Keratinocyte (primary cell): ENCODE data around the gene DMAC1. TPM values are rescaled to one million over a fixed set of nuclear protein-coding genes. Genes with fewer than 3 reads are reported as not detected.

Experiments
- DNase-seq: peaks from one replicate; pipeline ENCODE4 v3.0.0-alpha.2; 2011; ENCODE audit warnings: low read depth, missing footprints, low spot score
- FAIRE-seq: peaks from 2 replicates; lab custom pipeline; 2011; peaks lifted over from hg19 to GRCh38; lab: Jason Lieb, UNC
- H2AFZ ChIP-seq: 2 replicates; pipeline ENCODE4 v1.6.0; 2012; ENCODE audit warnings: low read length, control low read depth, inconsistent platforms; ENCODE audit not compliant: control insufficient read depth
- H3K27ac ChIP-seq: 2 replicates; pipeline ENCODE4 v1.5.1; 2011; ENCODE audit warnings: low read length; ENCODE audit not compliant: control insufficient read depth, insufficient read depth
- H3K27me3 ChIP-seq: 3 replicates; pipeline ENCODE4 v1.6.0; 2011; ENCODE audit warnings: low read length; ENCODE audit not compliant: control insufficient read depth, insufficient read depth; ENCODE audit errors: extremely low read depth
- H3K36me3 ChIP-seq, 2 experiments: 2 replicates in 1 of 2; 3 replicates in 1 of 2; pipeline ENCODE4 v1.5.1; 2011; ENCODE audit warnings: low read length in 2 of 2, mild to moderate bottlenecking in 1 of 2; ENCODE audit not compliant: control insufficient read depth in 2 of 2, insufficient read depth in 2 of 2; ENCODE audit errors: extremely low read depth in 1 of 2
- H3K4me1 ChIP-seq: 3 replicates; pipeline ENCODE4 v1.5.1; 2011; ENCODE audit warnings: low read length; ENCODE audit not compliant: control insufficient read depth, insufficient read depth; ENCODE audit errors: extremely low read depth
- H3K4me2 ChIP-seq: 3 replicates; pipeline ENCODE4 v1.6.0; 2011; ENCODE audit warnings: low read depth, low read length; ENCODE audit not compliant: control insufficient read depth, insufficient read depth; ENCODE audit errors: extremely low read depth
- H3K4me3 ChIP-seq, 3 experiments: fragments of 200-600 bp in 1 of 3; sonication (generic) in 1 of 3; 2 replicates in 2 of 3; 3 replicates in 1 of 3; pipeline ENCODE4 v1.5.1; 2011 to 2016; ENCODE audit warnings: low read length in 3 of 3, mild to moderate bottlenecking in 3 of 3, control low read depth in 2 of 3, inconsistent platforms in 1 of 3, low read depth in 1 of 3, mixed read lengths in 1 of 3, mixed run types in 1 of 3, moderate library complexity in 1 of 3; ENCODE audit not compliant: control insufficient read depth in 2 of 3, insufficient read depth in 2 of 3; ENCODE audit errors: extremely low read depth in 1 of 3
- H3K79me2 ChIP-seq: 2 replicates; pipeline ENCODE4 v1.6.0; 2012; ENCODE audit warnings: low read length; ENCODE audit not compliant: control insufficient read depth, insufficient read depth
- H3K9ac ChIP-seq: 3 replicates; pipeline ENCODE4 v1.6.0; 2011; ENCODE audit warnings: low read length; ENCODE audit not compliant: control insufficient read depth, insufficient read depth; ENCODE audit errors: extremely low read depth
- H3K9me1 ChIP-seq: 3 replicates; pipeline ENCODE4 v1.6.0; 2011; ENCODE audit warnings: low read length; ENCODE audit not compliant: control insufficient read depth, insufficient read depth; ENCODE audit errors: extremely low read depth
- H3K9me3 ChIP-seq: 2 replicates; pipeline ENCODE4 v1.5.1; 2012; ENCODE audit warnings: low read depth, low read length; ENCODE audit not compliant: control insufficient read depth
- H4K20me1 ChIP-seq: 3 replicates; pipeline ENCODE4 v1.6.0; 2011; ENCODE audit warnings: low read length; ENCODE audit not compliant: control insufficient read depth, insufficient read depth; ENCODE audit errors: extremely low read depth
- EZH2 ChIP-seq: IDR thresholded peaks from one replicate; pipeline ENCODE4 v1.6.1; 2012; ENCODE audit warnings: inconsistent platforms, mild to moderate bottlenecking, low read length, moderate library complexity
- dilution Hi-C: fragments of 300-500 bp; cut with MboI; formaldehyde crosslinking; loops from one replicate; pipeline ENCODE4 v1.7.0; 2020; ENCODE audit warnings: low sequenced_read_pairs; ENCODE audit not compliant: extremely low pct_ligation_motif_present
- polyA plus RNA-seq, 5 experiments: library from polyadenylated mRNA; depleted of rRNA in 3 of 5; stranded (reverse) in 3 of 5; stranded (forward) in 1 of 5; unstranded in 1 of 5; fragments of >200 nt; gene quantifications; 1 replicate in 1 of 5; 2 replicates in 3 of 5; 3 replicates in 1 of 5; pipeline versions ENCODE4 v1.2.1 to v1.2.3, GENCODE V29; 2011 to 2012; ENCODE audit warnings: missing spikeins in 2 of 5, low read depth in 1 of 5, low replicate concordance in 1 of 5
- TF ChIP-seq, protein P1 (sequence below), 3 experiments: IDR thresholded peaks in 1 of 3; conservative IDR thresholded peaks in 1 of 3; optimal IDR thresholded peaks in 1 of 3; 2 replicates in 2 of 3; 3 replicates in 1 of 3; pipeline versions ENCODE3 to v1.5.1; 2011; ENCODE audit warnings: low read length in 3 of 3, mild to moderate bottlenecking in 3 of 3, moderate library complexity in 2 of 3, control low read depth in 1 of 3, inconsistent platforms in 1 of 3; ENCODE audit not compliant: insufficient read depth in 2 of 3; ENCODE audit errors: extremely low read depth in 1 of 3

DMAC1 gene
- polyA plus RNA-seq, 1 donor (not counting 4 experiments of a cell fraction or from before 2014, with no cell fraction given) = 71.4 TPM

DNA sequence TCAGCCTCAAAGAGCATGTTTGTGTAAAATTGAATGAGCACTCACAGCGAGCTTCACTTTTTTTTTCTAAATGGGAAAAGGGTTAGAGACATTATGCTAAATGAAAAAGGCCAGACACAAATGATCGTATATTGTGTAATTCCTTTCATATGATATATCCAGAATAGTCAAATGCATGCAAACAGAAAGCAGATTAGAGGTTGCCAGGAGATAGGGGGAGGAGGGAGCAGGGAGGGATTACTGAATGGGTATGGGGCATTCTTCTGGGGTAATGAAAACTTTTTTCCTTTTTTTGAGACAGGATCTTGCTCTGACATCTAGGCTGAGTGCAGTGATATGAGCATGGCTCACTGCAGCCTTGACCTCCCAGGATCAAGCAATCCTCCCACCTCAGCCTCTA lies 47.1 kb downstream of the DMAC1 start:
- H3K9ac ChIP-seq = no peak overlapping the region
- H3K9me1 ChIP-seq = no peaks in the 10 kb centered on the region
- no peak for FAIRE-seq

More for the DNA sequence above, 47.1 kb downstream of the DMAC1 start:
- H3K36me3 ChIP-seq = no peaks in the 10 kb centered on the region
- peaks cover 8% of the 10 kb centered on the region for H3K4me1 ChIP-seq
- no peak overlapping the region for H3K27ac ChIP-seq
- no peak overlapping the region for H3K4me2 ChIP-seq
- no peak overlapping the region for H2AFZ ChIP-seq
- dilution Hi-C loops = no loop called here
- DNase-seq = no peak
- TF ChIP-seq, protein P1, sequence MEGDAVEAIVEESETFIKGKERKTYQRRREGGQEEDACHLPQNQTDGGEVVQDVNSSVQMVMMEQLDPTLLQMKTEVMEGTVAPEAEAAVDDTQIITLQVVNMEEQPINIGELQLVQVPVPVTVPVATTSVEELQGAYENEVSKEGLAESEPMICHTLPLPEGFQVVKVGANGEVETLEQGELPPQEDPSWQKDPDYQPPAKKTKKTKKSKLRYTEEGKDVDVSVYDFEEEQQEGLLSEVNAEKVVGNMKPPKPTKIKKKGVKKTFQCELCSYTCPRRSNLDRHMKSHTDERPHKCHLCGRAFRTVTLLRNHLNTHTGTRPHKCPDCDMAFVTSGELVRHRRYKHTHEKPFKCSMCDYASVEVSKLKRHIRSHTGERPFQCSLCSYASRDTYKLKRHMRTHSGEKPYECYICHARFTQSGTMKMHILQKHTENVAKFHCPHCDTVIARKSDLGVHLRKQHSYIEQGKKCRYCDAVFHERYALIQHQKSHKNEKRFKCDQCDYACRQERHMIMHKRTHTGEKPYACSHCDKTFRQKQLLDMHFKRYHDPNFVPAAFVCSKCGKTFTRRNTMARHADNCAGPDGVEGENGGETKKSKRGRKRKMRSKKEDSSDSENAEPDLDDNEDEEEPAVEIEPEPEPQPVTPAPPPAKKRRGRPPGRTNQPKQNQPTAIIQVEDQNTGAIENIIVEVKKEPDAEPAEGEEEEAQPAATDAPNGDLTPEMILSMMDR (optimal IDR thresholded peaks at IDR 0.05 in 1 of 3, IDR thresholded peaks at IDR 0.05 in 1 of 3, conservative IDR thresholded peaks at IDR 0.05 in 1 of 3; ENCODE audit: extremely low read depth in 1 of 3, insufficient read depth in 2 of 3, low read length in 3 of 3) = no peak
- no peak for TF ChIP-seq EZH2
- no peak overlapping the region for H3K4me3 ChIP-seq
- no peaks in the 10 kb centered on the region for H3K9me3 ChIP-seq
- no peaks in the 10 kb centered on the region for H3K79me2 ChIP-seq
- no peaks in the 10 kb centered on the region for H3K27me3 ChIP-seq
- no peaks in the 10 kb centered on the region for H4K20me1 ChIP-seq
